PC-9 (cell line): Measurements from ENCODE around the gene PIK3C2A.

ENCODE experiments used
- EZH2 ChIP-seq: fragments of 200-600 bp; sonication (generic); IDR thresholded peaks from 2 replicates; pipeline ENCODE4 v1.8.0; 2017; ENCODE audit warnings: antibody characterized with exemption, low read depth
- TF ChIP-seq, protein P1 (sequence below): fragments of 200-600 bp; sonication (generic); conservative IDR thresholded peaks from 2 replicates; pipeline ENCODE4 v1.6.1; 2017; ENCODE audit warnings: mixed run types, antibody characterized with exemption, mild to moderate bottlenecking, moderate library complexity

GRCh38 chr11:17207317-17208256, at the start of gene PIK3C2A:
- TF ChIP-seq, protein P1, sequence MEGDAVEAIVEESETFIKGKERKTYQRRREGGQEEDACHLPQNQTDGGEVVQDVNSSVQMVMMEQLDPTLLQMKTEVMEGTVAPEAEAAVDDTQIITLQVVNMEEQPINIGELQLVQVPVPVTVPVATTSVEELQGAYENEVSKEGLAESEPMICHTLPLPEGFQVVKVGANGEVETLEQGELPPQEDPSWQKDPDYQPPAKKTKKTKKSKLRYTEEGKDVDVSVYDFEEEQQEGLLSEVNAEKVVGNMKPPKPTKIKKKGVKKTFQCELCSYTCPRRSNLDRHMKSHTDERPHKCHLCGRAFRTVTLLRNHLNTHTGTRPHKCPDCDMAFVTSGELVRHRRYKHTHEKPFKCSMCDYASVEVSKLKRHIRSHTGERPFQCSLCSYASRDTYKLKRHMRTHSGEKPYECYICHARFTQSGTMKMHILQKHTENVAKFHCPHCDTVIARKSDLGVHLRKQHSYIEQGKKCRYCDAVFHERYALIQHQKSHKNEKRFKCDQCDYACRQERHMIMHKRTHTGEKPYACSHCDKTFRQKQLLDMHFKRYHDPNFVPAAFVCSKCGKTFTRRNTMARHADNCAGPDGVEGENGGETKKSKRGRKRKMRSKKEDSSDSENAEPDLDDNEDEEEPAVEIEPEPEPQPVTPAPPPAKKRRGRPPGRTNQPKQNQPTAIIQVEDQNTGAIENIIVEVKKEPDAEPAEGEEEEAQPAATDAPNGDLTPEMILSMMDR: no peak
- TF ChIP-seq EZH2: no peak
